Activated CD4-positive, alpha-beta T cell treated with anti-CD3 and anti-CD28 coated beads, Interleukin-2, amount 10 ng/mL, durations not matched to agents 24 days and 14 days (primary cell): ENCODE measurements around the gene TEX2. TPM values are rescaled to one million over a fixed set of nuclear protein-coding genes. Genes with fewer than 3 reads are reported as not detected.

Experiments
- DNase-seq: peaks from one replicate; pipeline ENCODE4 v3.0.0; 2022
- H3K27ac Mint-ChIP-seq: one replicate; pipeline ENCODE4 v1.8.0; 2022; ENCODE audit warnings: mild to moderate bottlenecking, mixed read lengths
- H3K27me3 Mint-ChIP-seq: one replicate; pipeline ENCODE4 v1.8.0; 2022; ENCODE audit warnings: mixed read lengths
- H3K36me3 Mint-ChIP-seq: one replicate; pipeline ENCODE4 v1.8.0; 2022; ENCODE audit warnings: low read depth, mild to moderate bottlenecking, mixed read lengths
- H3K4me1 Mint-ChIP-seq: one replicate; pipeline ENCODE4 v1.8.0; 2021; ENCODE audit warnings: mixed read lengths
- H3K4me3 Mint-ChIP-seq: one replicate; pipeline ENCODE4 v1.8.0; 2022; ENCODE audit warnings: mild to moderate bottlenecking, moderate library complexity, mixed read lengths
- H3K9me3 Mint-ChIP-seq: one replicate; pipeline ENCODE4 v1.8.0; 2021; ENCODE audit warnings: mixed read lengths
- intact Hi-C: fragments of 100-400 bp; cut with micrococcal nuclease; formaldehyde crosslinking; loops from one replicate; pipeline ENCODE4 v1.15.1; 2023
- total RNA-seq: library from RNA; stranded (reverse); gene quantifications from 2 replicates; pipeline ENCODE4 v1.2.3, GENCODE V29; 2022

Gene TEX2
- total RNA-seq, 1 donor from 2014 or later, result 22.2 TPM

DNA sequence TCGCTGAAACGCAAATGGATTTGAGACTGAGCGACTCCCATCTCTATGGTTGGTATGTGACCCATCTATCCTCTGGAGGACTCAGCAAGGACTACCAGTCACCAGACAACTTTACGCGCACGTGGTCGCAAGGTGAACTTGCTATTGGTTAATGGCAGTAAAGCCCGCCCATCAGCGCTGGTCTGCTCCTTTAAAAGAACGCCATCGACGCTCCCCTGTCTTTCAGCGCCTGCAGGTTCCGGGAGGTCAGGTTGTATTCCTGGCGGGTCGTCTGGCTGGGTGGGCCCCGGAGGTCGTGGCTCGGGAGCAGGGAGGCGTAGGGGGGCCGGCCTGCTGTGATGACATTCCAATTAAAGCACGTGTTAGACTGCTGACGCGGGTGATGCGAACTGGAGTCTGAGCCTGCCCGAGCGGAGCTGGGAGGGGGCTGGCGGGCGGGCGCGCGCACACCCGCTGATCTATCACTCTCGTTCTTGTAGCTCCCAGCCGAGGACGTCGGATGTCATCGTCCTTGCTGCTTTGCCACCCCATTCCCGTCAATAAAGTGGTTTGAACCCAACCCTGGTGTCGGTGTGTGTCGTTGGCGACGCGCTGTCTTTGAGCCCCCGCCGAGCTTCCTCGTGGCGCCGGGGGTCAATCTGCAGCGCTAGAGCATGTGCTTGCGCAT, 117.2 kb downstream of the TEX2 start:
- Mint-ChIP-seq H3K9me3 (no peaks in the 10 kb centered on the region), H3K27me3 (no peaks in the 10 kb centered on the region), H3K36me3 (peaks cover 19% of the 10 kb centered on the region), H3K4me3 (no peak overlapping the region), H3K27ac (no peak overlapping the region), H3K4me1 (peaks cover 25% of the 10 kb centered on the region)
- intact Hi-C loops, result loop anchor here (1.0 to 5.0 kb wide), 6 partner anchors 16 to 361 kb away; partner anchors contain the start of genes CEP95, DDX5, ERN1 and SMARCD2
- DNase-seq, result peak; percentile 98

GRCh38 chr17:64145375-64145750, 117.7 kb downstream of the TEX2 start:
- Mint-ChIP-seq H3K27me3 (no peaks in the 10 kb centered on the region), H3K36me3 (peaks cover 17% of the 10 kb centered on the region), H3K27ac (no peak overlapping the region), H3K4me3 (no peak overlapping the region), H3K9me3 (no peaks in the 10 kb centered on the region), H3K4me1 (peaks cover 25% of the 10 kb centered on the region)
- intact Hi-C loops, result loop anchor here (1.0 to 5.0 kb wide), 6 partner anchors 15 to 362 kb away; partner anchors contain the start of genes CEP95, DDX5, ERN1 and SMARCD2
- DNase-seq, result no peak

- Mint-ChIP-seq H3K36me3 (no peaks in the 10 kb centered on the region), H3K27ac (no peak overlapping the region), H3K9me3 (no peaks in the 10 kb centered on the region), H3K4me1 (no peaks in the 10 kb centered on the region), H3K27me3 (peaks cover 2% of the 10 kb centered on the region), H3K4me3 (no peak overlapping the region)
- intact Hi-C loops, result no loop called here
- DNase-seq, result no peak
Measured at GRCh38 chr17:64139542-64139941, 123.5 kb downstream of the TEX2 start.

- no peak for DNase-seq
- intact Hi-C loops, result no loop called here
- Mint-ChIP-seq H3K4me3 (no peak overlapping the region), H3K36me3 (no peaks in the 10 kb centered on the region), H3K4me1 (peaks cover 3% of the 10 kb centered on the region), H3K9me3 (no peaks in the 10 kb centered on the region), H3K27ac (no peak overlapping the region), H3K27me3 (peaks cover 2% of the 10 kb centered on the region)
Measured at GRCh38 chr17:64138441-64138840, 124.6 kb downstream of the TEX2 start.

DNA sequence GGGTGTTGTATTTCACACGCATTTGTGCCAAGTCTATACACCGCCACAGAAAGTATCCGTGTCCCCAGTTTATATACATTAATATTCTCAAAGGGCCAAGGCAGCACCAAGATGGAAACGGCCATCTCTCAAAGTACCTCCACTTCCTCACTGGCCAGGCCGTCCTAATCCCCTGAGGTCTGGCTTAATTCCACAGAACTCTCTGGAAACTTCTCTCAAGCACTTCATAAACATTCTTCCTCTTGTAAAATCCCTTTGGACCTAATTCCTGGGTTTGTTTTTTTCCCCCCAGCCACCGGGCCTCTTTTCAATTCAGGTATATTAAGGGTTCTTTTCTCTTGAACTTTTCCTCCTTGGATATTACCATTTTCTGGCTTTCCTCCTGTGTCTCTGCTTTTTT, 128.1 kb downstream of the TEX2 start:
- Mint-ChIP-seq H3K36me3 (no peaks in the 10 kb centered on the region), H3K4me3 (no peak overlapping the region), H3K27ac (no peak overlapping the region), H3K27me3 (peaks cover 2% of the 10 kb centered on the region), H3K9me3 (no peaks in the 10 kb centered on the region), H3K4me1 (peaks cover 23% of the 10 kb centered on the region)
- DNase-seq, result no peak
- intact Hi-C loops, result loop anchor here (5.0 kb wide), 2 partner anchors 147 to 372 kb away; partner anchors contain the start of genes CEP95 and DDX5

- H3K9me3 Mint-ChIP-seq, result no peaks in the 10 kb centered on the region
- no peak for DNase-seq
- H3K4me3 Mint-ChIP-seq, result no peak overlapping the region
- H3K36me3 Mint-ChIP-seq, result no peaks in the 10 kb centered on the region
- H3K27ac Mint-ChIP-seq, result no peak overlapping the region
- peaks cover 2% of the 10 kb centered on the region for H3K27me3 Mint-ChIP-seq
- intact Hi-C loops, result loop anchor here (5.0 kb wide), 2 partner anchors 148 to 373 kb away; partner anchors contain the start of genes CEP95 and DDX5
- peaks cover 23% of the 10 kb centered on the region for H3K4me1 Mint-ChIP-seq
Measured at GRCh38 chr17:64134216-64134970, 128.7 kb downstream of the TEX2 start.

GRCh38 chr17:64133546-64134215, 129.4 kb downstream of the TEX2 start:
- Mint-ChIP-seq H3K4me3 (no peak overlapping the region), H3K36me3 (peaks cover 5% of the 10 kb centered on the region), H3K4me1 (peaks cover 28% of the 10 kb centered on the region), H3K27ac (no peak overlapping the region), H3K27me3 (peaks cover 2% of the 10 kb centered on the region), H3K9me3 (no peaks in the 10 kb centered on the region)
- DNase-seq, result peak; percentile 81
- intact Hi-C loops, result loop anchor here (1.0 to 5.0 kb wide), 5 partner anchors 104 to 374 kb away; partner anchors contain the start of genes CEP95, DDX5 and GH1

GRCh38 chr17:64131606-64132270, 131.3 kb downstream of the TEX2 start:
- H3K27me3 Mint-ChIP-seq, result no peaks in the 10 kb centered on the region
- H3K27ac Mint-ChIP-seq, result peak overlapping the region; percentile 97
- intact Hi-C loops, result loop anchor here (2.0 to 5.0 kb wide), 4 partner anchors 151 to 376 kb away; partner anchors contain the start of genes CEP95, DDX5, GH1 and SMARCD2
- H3K4me1 Mint-ChIP-seq, result peaks cover 39% of the 10 kb centered on the region
- DNase-seq, result no peak
- H3K9me3 Mint-ChIP-seq, result no peaks in the 10 kb centered on the region
- H3K4me3 Mint-ChIP-seq, result peak overlapping the region; percentile 88
- H3K36me3 Mint-ChIP-seq, result peaks cover 17% of the 10 kb centered on the region

- Mint-ChIP-seq H3K27me3 (no peaks in the 10 kb centered on the region), H3K27ac (peak overlapping the region; percentile 97), H3K36me3 (peaks cover 27% of the 10 kb centered on the region), H3K9me3 (no peaks in the 10 kb centered on the region), H3K4me1 (peaks cover 49% of the 10 kb centered on the region), H3K4me3 (peak overlapping the region; percentile 88)
- no peak for DNase-seq
- intact Hi-C loops, result loop anchor here (1.0 to 5.0 kb wide), 10 partner anchors 10 to 377 kb away; partner anchors contain the start of genes CEP95, DDX5, FTSJ3 and PSMC5
Measured at GRCh38 chr17:64130559-64131001, 132.5 kb downstream of the TEX2 start.

GRCh38 chr17:64129765-64130558, 133.1 kb downstream of the TEX2 start, which contains the start of gene ERN1:
ERN1 (minus strand) TSS chr17:64130144; CDS start chr17:64130029, 115 bp downstream.
- Mint-ChIP-seq H3K9me3 (no peaks in the 10 kb centered on the region), H3K27ac (peak within 1 kb of the TSS; percentile 97), H3K36me3 (peaks cover 32% of the 10 kb centered on the region), H3K4me3 (peak within 1 kb of the TSS; percentile 99), H3K27me3 (no peaks in the 10 kb centered on the region), H3K4me1 (peaks cover 54% of the 10 kb centered on the region)
- intact Hi-C loops, result loop anchor here (1.0 to 5.0 kb wide), 10 partner anchors 10 to 377 kb away; partner anchors contain the start of genes CEP95, DDX5, FTSJ3 and PSMC5
- peak; percentile 97 for DNase-seq

DNA sequence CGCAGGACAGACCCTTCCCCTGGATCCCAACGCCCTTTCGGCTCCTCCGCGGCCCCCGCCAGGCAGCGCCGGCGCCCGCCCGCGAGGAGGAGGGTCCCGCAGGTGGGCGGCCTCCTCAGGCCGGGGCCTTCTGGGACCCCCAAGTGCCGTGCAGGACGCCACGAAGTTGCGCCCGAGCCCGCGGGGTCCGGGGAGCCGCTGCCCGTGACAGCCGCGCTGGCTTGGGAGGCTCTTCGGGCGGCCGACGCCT, 133.6 kb downstream of the TEX2 start:
- peak overlapping the region; percentile 93 for H3K27ac Mint-ChIP-seq
- DNase-seq, result no peak
- H3K4me3 Mint-ChIP-seq, result peak overlapping the region; percentile 99
- H3K27me3 Mint-ChIP-seq, result no peaks in the 10 kb centered on the region
- H3K9me3 Mint-ChIP-seq, result no peaks in the 10 kb centered on the region
- H3K36me3 Mint-ChIP-seq, result peaks cover 37% of the 10 kb centered on the region
- intact Hi-C loops, result no loop called here
- peaks cover 57% of the 10 kb centered on the region for H3K4me1 Mint-ChIP-seq

DNA sequence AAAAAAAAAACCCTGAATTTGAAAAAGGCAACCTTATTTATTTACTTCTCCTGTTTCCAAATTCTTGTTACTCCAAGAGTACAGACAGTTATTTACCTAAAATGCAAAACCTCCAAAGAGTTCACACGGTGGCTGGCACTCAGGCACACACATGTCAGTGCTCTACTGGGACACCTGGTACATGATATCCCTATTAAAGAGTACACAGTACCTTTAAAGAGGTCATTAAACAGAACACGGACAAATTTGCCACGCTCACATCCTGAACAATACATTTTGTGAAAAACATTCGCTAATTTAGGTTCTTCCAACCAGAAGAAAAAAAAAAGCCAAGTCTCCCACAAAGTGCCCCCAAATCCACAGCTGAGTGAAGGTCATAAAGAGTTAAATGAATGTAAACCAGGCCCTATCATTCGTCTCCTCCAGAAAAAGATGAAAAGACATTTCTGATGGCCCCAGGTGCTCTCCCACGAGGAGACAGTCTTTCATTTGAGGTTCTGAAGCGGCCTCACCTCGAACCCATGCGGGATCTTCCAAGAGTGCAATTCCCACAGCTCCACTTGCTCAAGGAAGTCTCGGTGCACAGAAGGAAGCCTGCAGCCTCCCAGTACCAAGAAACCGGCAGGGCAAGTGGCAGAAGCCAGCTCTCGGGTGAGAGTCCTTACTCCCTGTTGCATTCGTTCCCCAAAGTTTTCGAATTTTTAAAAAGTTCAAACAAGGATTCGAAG, 134.1 kb downstream of the TEX2 start:
- DNase-seq, result peak; percentile 62
- intact Hi-C loops, result no loop called here

More for the DNA sequence above, 134.1 kb downstream of the TEX2 start:
- H3K27me3 Mint-ChIP-seq, result no peaks in the 10 kb centered on the region
- peaks cover 59% of the 10 kb centered on the region for H3K4me1 Mint-ChIP-seq
- peak overlapping the region; percentile 93 for H3K27ac Mint-ChIP-seq
- no peaks in the 10 kb centered on the region for H3K9me3 Mint-ChIP-seq
- H3K4me3 Mint-ChIP-seq, result peak overlapping the region; percentile 99
- peaks cover 41% of the 10 kb centered on the region for H3K36me3 Mint-ChIP-seq
